Measurements from ENCODE around the gene DNMT3B.
A peak's percentile ranks its signal among the peaks of the same experiment; 100 is the strongest.
"Not testable (repeated sequence)": the region's sequence is repeated elsewhere in the genome, so short reads cannot be mapped to it uniquely, and the experiment has no call there.

Gene DNMT3B

DNA sequence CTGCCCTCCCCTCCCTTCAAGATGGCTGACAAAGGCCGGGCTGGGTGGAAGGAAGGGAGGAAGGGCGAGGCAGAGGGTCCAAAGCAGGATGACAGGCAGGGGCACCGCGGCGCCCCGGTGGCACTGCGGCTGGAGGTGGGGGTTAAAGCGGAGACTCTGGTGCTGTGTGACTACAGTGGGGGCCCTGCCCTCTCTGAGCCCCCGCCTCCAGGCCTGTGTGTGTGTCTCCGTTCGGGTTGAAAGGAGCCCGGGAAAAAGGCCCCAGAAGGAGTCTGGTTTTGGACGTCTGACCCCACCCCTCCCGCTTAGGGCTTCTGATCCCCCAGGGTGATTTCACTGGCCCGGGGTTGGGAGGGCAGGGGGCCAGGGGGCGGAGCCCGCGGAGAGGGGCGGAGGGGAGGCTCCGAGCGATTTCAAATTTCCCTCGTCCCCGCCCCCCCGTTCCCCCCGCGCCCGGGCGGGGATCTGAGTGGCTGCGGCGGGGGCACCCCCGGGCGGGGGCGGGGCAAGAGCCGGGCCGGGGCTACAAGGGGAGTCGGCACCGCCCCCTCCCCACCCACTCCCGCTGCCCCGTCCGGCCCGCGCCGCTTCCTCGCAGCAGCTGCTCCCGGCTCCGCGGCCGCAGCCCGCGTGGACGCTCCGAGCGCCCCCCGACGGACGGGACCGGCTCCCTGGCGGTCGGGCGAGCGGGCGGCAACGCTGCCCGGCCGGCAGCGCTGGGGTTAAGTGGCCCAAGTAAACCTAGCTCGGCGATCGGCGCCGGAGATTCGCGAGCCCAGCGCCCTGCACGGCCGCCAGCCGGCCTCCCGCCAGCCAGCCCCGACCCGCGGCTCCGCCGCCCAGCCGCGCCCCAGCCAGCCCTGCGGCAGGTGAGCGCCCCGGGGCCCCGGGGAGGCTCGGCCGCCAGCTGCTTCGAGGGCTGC lies at the start of gene DNMT3B:
TSS of gene DNMT3B (plus strand) at position 555 of the 923 bp plus-strand sequence. CDS start 17,939 bp downstream, outside the sequence.
- peak; percentile 64 for DNase-seq (ENCODE audit: low read depth)

DNA sequence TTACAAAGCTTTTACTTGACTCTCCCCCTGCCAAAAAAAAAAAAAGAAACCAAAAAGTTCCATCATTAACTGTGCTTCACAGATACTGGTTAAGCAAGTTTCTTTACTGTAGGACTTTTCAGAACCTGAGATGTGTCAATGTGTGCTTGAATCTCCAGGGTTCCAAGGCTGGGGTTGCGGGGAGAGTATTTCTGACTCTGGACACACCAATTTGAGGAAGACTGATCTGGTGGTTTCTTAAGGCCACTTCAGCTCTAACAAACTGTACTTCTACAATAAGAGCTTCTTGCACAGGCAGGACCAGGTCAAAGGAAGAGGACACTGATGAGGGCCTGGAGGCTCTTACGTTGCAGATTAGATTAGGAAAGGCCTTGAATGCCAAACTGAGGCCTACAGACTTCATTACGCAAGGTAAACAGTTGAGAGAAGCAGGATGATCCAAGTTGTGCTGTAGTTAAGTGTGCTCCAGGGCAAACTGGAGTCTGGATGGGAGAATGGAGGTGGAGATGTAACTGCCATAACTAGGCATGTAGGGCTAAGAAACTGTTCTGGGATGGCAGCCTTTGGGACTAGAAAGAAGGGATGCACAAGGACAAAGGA lies 43.3 kb upstream of the DNMT3B start:
- no peak for DNase-seq (ENCODE audit: low read depth)

DNA sequence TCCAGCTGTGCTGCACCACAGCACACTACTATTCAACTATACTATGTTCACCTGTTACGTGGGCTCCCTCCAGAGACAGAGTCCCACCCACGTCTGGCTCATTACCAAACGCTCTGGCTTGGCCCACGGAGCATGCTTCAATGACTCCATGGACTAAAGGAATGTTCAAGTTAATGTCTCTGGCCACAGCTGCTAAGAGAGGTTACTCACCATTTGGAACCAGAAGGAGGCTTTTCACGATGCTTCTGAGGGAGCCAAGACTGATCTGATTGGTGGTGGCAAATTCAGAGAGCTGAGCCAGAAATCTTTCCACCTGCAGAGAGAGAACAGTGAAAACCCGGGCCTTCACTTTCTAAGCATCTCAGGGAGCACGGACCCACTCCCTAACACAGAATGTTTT lies 34.5 kb upstream of the DNMT3B start:
- no peak for DNase-seq (ENCODE audit: low read depth)

DNA sequence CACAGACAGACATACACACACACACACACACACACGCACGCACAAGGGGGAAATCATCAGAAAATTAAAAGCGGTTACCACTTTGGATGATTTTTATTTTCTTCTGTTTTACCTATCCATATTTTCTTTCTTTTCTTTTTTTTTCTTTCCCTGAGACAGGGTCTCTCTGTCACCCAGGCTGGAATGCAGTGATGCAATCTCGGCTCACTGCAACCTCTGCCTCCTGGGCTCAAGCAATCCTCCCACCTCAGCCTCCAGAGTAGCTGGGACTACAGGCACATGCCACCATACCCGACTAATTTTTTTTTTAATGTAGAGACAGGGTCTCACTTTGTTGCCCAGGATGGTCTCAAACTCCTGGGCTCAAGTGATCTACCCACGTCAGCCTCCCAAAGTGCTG lies 33.8 kb upstream of the DNMT3B start:
- DNase-seq (ENCODE audit: low read depth): not testable (repeated sequence)

DNA sequence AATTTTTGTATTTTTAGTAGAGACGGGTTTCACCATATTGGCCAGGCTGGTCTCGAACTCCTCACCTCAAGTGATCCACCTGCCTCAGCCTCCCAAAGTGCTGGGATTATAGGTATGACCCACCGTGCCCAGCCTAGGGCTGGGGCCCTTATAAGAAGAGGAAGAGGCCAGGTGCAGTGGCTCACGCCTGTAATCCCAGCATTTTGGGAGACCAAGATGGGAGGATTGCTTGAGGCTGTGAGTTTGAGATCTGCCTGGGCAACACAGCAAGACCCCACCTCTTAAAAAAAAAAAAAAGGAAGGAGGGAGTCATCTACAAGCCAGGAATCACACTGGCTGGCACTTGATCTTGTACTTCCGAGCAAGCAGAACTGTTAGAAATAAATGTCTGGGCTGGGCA lies 32.9 kb upstream of the DNMT3B start:
- DNase-seq (ENCODE audit: low read depth): not testable (repeated sequence)

DNA sequence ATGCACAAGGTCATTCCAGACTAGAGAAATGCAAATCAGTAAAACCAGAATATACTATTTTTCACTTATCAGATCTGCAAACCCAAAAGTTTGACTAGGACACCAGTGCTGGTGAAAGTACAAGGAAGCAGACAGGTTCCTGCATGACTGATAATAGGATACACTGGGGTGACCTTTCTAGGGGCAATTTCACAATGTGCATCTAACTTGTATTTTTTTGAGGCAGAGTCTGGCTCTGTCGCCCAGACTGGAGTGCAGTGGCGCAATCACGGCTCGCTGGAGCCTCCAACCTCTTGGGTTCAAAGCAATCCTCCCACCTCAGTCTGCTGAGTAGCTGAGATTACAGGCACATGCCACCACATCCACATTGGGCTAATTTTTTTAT lies 30.3 kb upstream of the DNMT3B start:
- DNase-seq (ENCODE audit: low read depth): no peak

DNA sequence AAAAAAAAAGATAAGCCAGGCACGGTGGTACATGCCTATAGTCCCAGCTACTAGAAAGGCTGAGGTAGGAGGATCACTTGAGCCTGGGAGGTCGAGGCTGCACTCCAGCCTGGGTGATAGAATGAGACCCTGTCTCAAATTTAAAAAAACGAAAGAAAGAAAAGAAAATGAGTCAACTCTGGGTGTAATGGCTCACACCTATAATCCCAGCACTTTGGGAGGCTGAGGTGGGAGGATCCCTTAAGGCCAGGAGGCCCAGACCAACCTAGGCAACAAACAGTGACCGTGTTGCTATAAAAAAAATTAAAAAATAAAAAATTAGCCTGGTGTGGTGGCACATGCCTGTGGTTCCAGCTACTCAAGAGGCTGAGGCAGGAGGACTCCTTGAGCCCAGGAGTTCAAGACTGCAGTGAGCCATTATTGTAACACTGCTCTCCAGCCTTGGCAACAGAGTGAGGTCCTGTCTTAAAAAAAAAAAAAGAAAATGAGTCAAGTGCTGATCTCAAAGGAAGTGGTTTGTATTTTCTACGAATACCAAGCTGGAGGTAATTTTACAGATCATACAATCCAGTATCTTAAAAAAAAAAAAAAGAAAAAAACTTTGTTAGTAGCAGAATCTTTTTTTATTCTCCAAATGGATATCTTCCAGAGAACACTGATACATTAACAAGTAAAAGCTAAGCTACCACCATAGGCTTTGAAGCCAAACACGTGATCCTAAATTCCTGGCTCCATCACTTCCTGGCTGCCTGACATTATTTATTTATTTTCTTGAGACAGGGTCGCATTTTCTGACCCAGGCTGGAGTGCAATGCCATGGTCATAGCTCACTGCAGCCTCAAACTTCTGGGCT lies 24.6 kb upstream of the DNMT3B start:
- no peak for DNase-seq (ENCODE audit: low read depth)

DNA sequence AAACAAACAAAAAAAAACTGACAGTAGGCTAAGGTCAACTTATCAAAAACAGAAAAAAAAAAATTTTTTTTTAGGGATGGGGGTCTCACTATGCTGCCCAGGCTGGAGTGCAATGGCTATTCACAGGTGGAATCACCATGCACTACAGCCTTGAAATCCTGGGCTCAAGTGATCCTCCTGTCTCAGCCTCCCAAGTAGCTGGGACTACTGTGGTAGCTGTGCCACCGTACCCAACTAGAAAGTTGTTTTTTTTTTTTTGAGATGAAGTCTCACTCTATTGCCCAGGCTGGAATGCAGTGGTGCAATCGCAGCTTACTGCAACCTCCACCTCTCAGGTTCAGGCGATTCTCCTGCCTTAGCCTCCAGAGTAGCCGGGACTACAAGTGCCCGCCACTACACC lies 21.0 kb upstream of the DNMT3B start:
- no peak for DNase-seq (ENCODE audit: low read depth)

DNA sequence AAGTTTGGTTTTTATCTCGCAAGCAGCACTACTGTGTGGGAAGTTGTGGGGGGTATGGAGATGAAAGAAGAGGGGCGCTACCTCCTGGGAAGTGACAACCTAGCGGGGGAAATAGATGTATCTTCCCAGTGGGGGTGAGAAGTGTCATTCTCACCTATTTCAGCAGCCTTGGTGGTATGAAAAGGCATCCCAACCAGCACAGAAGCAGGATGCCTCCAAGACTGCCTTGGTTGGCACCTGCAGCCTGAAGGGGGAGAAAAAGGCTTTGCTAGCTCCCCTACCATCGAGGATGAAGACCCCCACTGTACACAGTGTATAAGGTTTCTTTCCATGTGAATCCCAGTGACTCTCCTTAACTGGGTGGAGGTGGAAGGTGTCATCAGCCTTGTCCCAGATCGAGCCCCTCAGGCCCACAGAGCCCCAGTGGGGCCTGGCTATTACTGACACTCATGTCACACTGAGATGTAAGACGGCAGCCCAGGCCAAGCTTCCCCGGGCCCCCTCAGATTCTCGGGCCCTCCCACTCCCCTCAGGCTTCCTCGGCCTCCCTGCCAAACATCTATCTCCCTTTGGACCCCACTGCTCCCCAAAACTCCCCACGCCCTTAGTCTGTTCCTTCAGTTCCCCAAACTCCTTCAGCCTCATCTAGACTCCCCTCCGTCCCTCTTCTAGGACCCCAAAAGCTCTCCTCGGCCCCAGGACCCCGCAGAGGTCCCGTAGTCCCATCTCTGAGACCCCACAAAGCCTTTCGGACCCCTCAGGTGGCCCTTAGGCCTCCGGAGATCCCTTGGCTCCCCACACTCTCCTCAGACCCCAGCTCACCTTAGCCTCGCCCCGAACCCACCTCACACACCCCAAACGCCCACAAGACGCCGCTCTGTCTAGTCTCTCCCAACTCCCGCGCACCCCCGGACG lies 19.6 kb upstream of the DNMT3B start:
- DNase-seq (ENCODE audit: low read depth): no peak

DNA sequence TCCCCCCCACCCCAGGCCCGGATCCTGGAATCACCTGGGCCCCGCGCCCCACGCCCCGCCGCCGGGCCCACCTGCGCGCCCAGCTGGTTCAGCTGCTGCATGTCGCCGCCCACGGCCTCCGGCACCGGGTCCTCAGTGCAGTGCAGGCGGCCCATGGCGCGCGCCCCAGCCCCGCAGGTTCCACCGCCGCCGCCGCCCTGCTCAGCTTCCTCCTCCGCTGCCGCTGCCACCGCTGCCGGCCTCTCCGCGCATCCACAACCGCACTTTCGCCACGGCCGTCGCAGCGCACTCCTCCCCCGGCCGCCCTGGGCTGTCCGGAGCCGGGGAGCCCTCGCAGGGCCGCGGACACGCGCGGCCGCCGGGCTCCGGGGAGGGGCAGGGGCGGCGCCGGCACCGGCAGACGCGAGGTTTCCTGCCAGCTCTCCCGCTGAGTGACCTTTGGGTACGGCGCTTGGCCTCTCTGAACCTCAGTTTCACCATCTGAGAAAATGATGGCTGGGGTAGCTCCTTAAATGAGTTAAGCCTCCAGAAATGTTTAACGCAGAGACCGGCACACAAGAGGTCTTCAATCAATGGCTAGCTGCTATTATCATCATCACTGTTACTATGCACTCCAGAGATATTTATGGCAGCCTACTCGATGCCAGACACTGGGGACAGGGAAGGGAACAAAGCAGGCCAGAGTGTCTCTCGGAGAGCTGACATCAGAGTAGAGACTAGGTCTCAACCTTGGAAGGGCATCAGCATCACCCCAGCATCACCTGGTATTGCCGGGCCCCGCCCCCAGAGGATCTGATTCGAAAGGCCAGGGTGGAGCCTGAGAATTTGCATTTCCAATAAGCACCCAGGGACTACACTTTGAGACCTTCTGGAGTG lies 18.7 kb upstream of the DNMT3B start, which contains the start of gene COMMD7:
TSS of gene COMMD7 (minus strand) at position 231 of the 876 bp plus-strand sequence. CDS start at position 155, 76 bp downstream.
- DNase-seq (ENCODE audit: low read depth): peak; percentile 39

DNA sequence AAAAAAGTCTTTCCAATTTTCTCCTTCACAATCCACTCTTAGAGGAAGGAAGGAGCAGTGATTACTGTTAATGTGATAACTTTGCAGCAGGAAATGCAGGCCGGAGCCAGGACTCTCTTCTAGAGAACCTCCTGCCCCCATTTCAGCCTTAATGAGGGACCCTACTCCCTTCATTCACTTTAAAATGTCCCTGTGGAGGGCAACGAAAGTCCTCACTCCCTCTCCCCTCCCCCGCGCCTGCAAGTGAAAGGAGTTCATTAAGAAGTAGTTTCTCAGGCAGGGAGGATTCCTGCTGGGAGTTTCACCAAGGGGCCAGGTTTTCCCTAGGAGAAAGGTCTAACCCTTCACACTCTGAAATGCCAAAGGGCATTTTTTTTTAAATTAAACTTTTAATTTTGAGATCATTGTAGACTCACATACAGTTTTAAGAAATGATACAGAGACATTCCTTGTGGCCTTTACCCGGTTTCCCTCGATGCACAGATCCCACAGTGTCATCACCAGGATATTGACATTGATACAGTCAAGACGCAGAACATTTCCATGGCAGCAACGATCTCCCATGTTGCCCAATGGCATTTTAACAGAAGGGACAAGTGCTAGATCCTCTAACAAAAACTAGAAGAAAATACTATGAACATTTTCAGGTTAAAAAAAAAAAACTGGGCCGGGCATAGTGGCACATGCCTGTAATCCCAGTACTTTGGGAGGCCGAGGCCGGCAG lies 12.1 kb upstream of the DNMT3B start:
- DNase-seq (ENCODE audit: low read depth): no peak

DNA sequence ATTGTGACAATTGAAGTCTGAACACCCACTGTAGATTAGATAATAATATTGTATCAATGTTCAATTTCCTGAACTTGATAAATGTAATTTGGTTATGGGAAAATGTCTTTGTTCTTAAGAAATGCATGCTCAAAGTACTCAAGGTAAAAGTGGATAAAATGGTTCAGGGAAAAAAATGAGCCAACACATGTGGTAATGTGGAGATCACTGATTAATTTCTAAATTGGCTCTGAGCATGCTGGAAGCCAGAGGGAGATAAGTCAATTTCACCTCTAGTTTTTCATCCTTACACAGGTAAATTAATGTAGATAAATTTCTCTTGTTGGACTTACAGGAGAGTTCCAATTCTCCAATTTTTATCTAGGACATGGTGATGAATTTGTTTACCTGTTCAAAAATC lies 10.9 kb upstream of the DNMT3B start:
- no peak for DNase-seq (ENCODE audit: low read depth)

DNA sequence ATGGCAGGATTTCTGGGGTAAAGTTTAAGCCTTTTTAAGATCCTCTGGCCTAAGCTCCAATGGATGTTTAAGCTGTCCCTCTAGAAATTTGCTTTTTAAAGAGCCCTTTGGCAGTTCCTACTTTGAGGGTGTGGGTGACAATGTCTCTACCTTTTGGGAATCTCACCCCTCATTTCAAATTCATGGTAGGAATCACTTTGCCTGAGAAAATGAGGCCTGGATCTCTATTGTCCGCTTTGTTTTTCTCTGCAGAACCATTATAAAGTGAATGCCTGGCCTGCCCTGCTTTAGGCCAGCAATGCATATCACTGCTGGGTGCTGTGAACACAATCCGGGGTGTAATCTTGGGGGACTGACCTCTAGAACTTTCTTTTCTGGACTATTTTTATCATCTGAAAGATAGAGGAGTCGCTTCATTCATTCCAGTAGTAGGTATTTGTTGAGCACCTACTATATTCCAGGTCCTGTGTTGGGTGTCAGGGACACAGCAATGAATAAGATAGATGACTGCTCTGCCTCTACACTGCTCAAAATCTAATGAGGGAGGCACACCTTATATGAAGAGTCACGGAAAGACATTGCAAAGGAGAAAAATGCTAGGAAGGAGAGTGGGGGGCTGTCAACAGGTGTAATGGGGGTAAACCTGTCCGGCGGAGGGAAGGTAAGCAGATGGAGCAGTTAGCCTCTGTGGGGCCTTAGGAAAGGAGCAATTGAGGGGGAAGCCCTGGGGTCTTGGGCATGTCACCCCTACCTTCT lies 10.3 kb upstream of the DNMT3B start:
- DNase-seq (ENCODE audit: low read depth): no peak

DNA sequence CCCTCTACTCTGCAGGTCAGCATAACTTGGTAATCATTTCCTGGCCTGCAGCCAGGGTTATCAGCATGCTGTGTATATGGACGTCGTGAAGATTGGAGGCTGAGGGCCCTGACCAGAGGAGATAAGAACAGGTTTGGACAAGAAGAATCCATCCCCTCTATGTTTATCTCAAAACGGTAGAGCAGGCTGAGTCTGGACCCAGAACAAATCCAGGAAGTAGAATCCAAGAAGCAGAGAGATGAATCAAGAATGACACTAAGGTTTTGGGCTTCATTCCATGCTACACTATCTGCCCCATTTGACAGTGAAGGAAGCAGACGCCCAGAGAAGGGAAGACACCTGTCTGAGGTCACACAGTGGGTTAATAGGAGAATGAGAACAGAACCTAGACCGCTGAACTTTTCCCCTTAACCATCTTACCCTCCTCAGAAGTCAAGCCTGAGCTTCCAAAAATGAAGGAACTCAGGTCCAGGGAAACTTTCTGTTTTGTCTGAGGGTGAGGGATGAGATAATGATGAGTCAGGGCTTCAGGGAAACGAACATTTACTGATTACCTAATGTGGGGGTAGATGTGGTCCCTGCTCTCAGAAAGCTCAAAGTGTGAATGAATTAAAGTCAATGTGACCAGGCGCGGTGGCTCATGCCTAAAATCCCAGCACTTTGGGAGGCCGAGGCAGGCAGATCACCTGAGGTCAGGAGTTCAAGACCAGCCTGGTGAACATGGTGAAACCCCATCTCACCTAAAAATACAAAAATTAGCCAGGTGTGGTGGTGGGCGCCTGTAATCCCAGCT lies 9.5 kb upstream of the DNMT3B start:
- DNase-seq (ENCODE audit: low read depth): no peak

DNA sequence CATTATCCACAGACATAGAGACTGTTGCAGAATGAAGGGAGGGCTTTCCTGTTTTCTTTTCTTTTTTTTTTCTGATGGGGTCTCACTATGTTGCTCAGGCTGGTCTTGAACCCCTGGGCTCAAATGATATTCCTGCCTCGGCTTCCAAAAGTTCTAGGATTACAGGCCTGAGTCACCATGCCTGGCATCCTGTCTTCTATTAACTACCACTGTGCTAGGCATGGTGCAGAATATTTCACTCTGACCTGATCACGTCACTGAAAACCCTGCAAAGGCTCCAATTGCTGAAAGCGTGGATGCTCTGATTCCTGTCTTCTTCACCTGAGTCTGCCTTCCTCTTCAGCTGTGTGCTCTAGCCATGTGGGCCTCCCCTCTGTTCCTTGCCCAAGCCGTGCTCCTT lies 8.5 kb upstream of the DNMT3B start:
- no peak for DNase-seq (ENCODE audit: low read depth)

DNA sequence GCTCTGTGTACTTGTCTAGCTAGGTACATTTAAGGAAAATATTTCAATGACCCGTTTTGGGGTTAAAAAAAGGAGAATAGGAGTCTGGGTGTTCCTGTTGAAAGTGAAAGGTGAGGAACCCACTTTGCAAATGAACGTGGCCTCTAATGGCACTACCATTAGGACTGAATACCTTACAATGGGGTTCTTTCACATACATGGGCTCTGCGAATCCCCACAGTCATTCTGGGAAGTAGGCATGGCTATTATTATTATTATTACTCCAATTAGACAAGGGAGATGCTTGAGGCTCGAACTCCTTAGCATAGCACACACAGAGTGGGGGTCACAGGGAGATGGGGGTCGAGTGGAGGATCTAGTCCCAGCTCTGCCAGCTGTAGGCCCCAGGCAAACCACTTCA lies 6.0 kb upstream of the DNMT3B start:
- DNase-seq (ENCODE audit: low read depth): no peak

DNA sequence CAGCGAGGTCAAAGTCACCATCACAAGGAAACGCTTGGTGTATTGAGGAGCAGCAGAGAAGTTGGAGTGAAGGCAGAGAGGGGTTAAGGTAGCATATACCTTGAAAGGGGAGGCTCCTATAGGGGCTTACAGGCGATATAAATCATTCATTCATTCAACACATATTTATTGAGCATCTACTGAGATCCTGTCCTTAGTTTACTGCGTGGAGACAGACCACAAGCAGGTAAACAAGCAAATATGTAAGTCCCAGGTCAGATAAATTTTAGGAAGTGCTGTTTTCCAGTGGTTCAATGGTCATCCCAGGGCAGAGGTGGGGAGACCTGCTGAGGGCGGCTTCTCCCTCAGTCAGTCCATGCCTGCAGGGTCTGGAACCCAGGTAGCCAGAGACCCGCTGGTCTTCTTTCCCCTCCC lies 761 bp upstream of the DNMT3B start:
- no peak for DNase-seq (ENCODE audit: low read depth)

DNA sequence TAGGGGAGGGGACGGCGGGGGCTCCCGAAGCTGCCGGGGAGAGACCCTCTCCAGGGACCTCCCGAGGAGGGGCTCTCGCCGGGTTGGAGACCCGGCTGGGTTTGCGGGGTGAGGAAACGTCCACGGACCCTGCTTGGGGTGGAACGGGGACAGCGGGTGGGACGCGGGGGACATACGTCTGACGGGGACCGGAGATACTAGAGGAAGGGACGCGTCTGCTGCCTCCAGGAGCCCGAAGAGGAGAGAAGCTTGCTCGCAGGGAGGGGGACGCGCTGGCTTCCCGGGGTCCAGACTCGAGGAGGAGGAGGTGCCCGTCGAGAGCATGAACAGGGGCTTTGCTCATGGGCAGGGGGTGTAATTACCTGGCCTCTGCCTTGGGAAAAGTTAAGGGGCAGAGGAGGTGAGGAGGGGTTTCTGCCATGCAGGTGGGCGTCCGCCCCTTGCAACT lies 593 bp downstream of the DNMT3B start:
- DNase-seq (ENCODE audit: low read depth): no peak
